Measurements from ENCODE around the gene TFB2M.
A peak's percentile ranks its signal among the peaks of the same experiment; 100 is the strongest.
"Not testable (repeated sequence)": the region's sequence is repeated elsewhere in the genome, so short reads cannot be mapped to it uniquely, and the experiment has no call there.

The TFB2M gene

GRCh38 chr1:246591958-246592357, 25.9 kb upstream of the TFB2M start:
- TF ChIP-seq EZH2phosphoT487 (IDR thresholded peaks at IDR 0.05; ENCODE audit: low read length) (no peak), CTCF (IDR thresholded peaks at IDR 0.05; ENCODE audit: low read length) (no peak), EZH2 (optimal IDR thresholded peaks at IDR 0.05; ENCODE audit: low read depth, low read length) (no peak)
- H3K79me2 ChIP-seq (ENCODE audit: low read length), result peaks cover 73% of the 10 kb centered on the region
- H3K9me3 ChIP-seq (replicated peaks; ENCODE audit: insufficient read depth, low read length), result no peaks in the 10 kb centered on the region
- H3K4me3 ChIP-seq (ENCODE audit: low read length), result no peak overlapping the region
- H2AFZ ChIP-seq (ENCODE audit: low read length), result no peak overlapping the region
- no peaks in the 10 kb centered on the region for H3K36me3 ChIP-seq (replicated peaks; ENCODE audit: insufficient read depth, low read length)
- DNase-seq, result no peak
- peak overlapping the region; percentile 77; the same call in 1 of the 2 replicates for H3K27ac ChIP-seq (ENCODE audit: low read length)
- H3K4me1 ChIP-seq (ENCODE audit: low read length), result peaks cover 38% of the 10 kb centered on the region
- H3K4me2 ChIP-seq (ENCODE audit: low read depth, low read length), result peak overlapping the region; percentile 53
- H4K20me1 ChIP-seq (ENCODE audit: insufficient read depth, low read length), result no peaks in the 10 kb centered on the region
- H3K27me3 ChIP-seq (replicated peaks; ENCODE audit: insufficient read depth, low read length), result no peaks in the 10 kb centered on the region
- H3K9me2 ChIP-seq (replicated peaks; ENCODE audit: insufficient read depth, low read length), result no peaks in the 10 kb centered on the region
- H3K9ac ChIP-seq (ENCODE audit: low read length), result peak overlapping the region; percentile 5; the same call in 1 of the 2 replicates
- H3F3A ChIP-seq (ENCODE audit: insufficient read depth, low read length), result peaks cover 22% of the 10 kb centered on the region

GRCh38 chr1:246591504-246591903, 25.4 kb upstream of the TFB2M start:
- Histone ChIP-seq H3F3A (ENCODE audit: insufficient read depth, low read length) (peaks cover 22% of the 10 kb centered on the region), H3K79me2 (ENCODE audit: low read length) (peaks cover 72% of the 10 kb centered on the region), H3K36me3 (replicated peaks; ENCODE audit: insufficient read depth, low read length) (no peaks in the 10 kb centered on the region), H2AFZ (ENCODE audit: low read length) (no peak overlapping the region), H3K27me3 (replicated peaks; ENCODE audit: insufficient read depth, low read length) (no peaks in the 10 kb centered on the region), H3K4me2 (ENCODE audit: low read depth, low read length) (peak overlapping the region; percentile 53), H3K4me3 (ENCODE audit: low read length) (peak overlapping the region; percentile 35), H3K9ac (ENCODE audit: low read length) (peak overlapping the region; percentile 11; the same call in 1 of the 2 replicates), H3K27ac (ENCODE audit: low read length) (peak overlapping the region; percentile 77), H4K20me1 (ENCODE audit: insufficient read depth, low read length) (no peaks in the 10 kb centered on the region), H3K9me2 (replicated peaks; ENCODE audit: insufficient read depth, low read length) (no peaks in the 10 kb centered on the region), H3K4me1 (ENCODE audit: low read length) (peaks cover 38% of the 10 kb centered on the region), H3K9me3 (replicated peaks; ENCODE audit: insufficient read depth, low read length) (no peaks in the 10 kb centered on the region)
- DNase-seq, result peak; percentile 90
- TF ChIP-seq CTCF (IDR thresholded peaks at IDR 0.05; ENCODE audit: low read length) (no peak), EZH2 (optimal IDR thresholded peaks at IDR 0.05; ENCODE audit: low read depth, low read length) (no peak), EZH2phosphoT487 (IDR thresholded peaks at IDR 0.05; ENCODE audit: low read length) (no peak)

- peaks cover 22% of the 10 kb centered on the region for H3F3A ChIP-seq (ENCODE audit: insufficient read depth, low read length)
- H3K27ac ChIP-seq (ENCODE audit: low read length), result peak overlapping the region; percentile 77
- no peaks in the 10 kb centered on the region for H3K27me3 ChIP-seq (replicated peaks; ENCODE audit: insufficient read depth, low read length)
- H3K4me1 ChIP-seq (ENCODE audit: low read length), result peaks cover 38% of the 10 kb centered on the region
- peak overlapping the region; percentile 35 for H3K4me3 ChIP-seq (ENCODE audit: low read length)
- H3K9me3 ChIP-seq (replicated peaks; ENCODE audit: insufficient read depth, low read length), result no peaks in the 10 kb centered on the region
- H4K20me1 ChIP-seq (ENCODE audit: insufficient read depth, low read length), result no peaks in the 10 kb centered on the region
- no peaks in the 10 kb centered on the region for H3K9me2 ChIP-seq (replicated peaks; ENCODE audit: insufficient read depth, low read length)
- H2AFZ ChIP-seq (ENCODE audit: low read length), result no peak overlapping the region
- no peak for TF ChIP-seq EZH2phosphoT487 (IDR thresholded peaks at IDR 0.05; ENCODE audit: low read length)
- H3K36me3 ChIP-seq (replicated peaks; ENCODE audit: insufficient read depth, low read length), result no peaks in the 10 kb centered on the region
- peaks cover 69% of the 10 kb centered on the region for H3K79me2 ChIP-seq (ENCODE audit: low read length)
- peak overlapping the region; percentile 11; the same call in 1 of the 2 replicates for H3K9ac ChIP-seq (ENCODE audit: low read length)
- peak; percentile 53 for DNase-seq
- peak overlapping the region; percentile 53 for H3K4me2 ChIP-seq (ENCODE audit: low read depth, low read length)
Observed at GRCh38 chr1:246591047-246591446, 25.0 kb upstream of the TFB2M start.

GRCh38 chr1:246589919-246590318, 23.9 kb upstream of the TFB2M start:
- DNase-seq; H3K9me2 ChIP-seq (replicated peaks; ENCODE audit: insufficient read depth, low read length); H3K9ac ChIP-seq (ENCODE audit: low read length); H3K4me3 ChIP-seq (ENCODE audit: low read length); H3K27me3 ChIP-seq (replicated peaks; ENCODE audit: insufficient read depth, low read length); H4K20me1 ChIP-seq (ENCODE audit: insufficient read depth, low read length); H3K36me3 ChIP-seq (replicated peaks; ENCODE audit: insufficient read depth, low read length); H3K9me3 ChIP-seq (replicated peaks; ENCODE audit: insufficient read depth, low read length); H2AFZ ChIP-seq (ENCODE audit: low read length): not testable (repeated sequence)
- H3F3A ChIP-seq (ENCODE audit: insufficient read depth, low read length), result peaks cover 22% of the 10 kb centered on the region
- peak overlapping the region; percentile 77; the same call in 1 of the 2 replicates for H3K27ac ChIP-seq (ENCODE audit: low read length)
- peak overlapping the region; percentile 53; the same call in 1 of the 2 replicates for H3K4me2 ChIP-seq (ENCODE audit: low read depth, low read length)
- H3K4me1 ChIP-seq (ENCODE audit: low read length), result peaks cover 38% of the 10 kb centered on the region
- H3K79me2 ChIP-seq (ENCODE audit: low read length), result peaks cover 65% of the 10 kb centered on the region
